Caco-2 (cell line): ENCODE measurements around the gene ULK2. TPM values are rescaled to one million over a fixed set of nuclear protein-coding genes. Genes with fewer than 3 reads are reported as not detected.

Source experiments
- Bru-seq: library from RNA; stranded (reverse); fragments of 400-500 nt; gene quantifications from one replicate; lab custom pipeline; 2021; lab: Mats Ljungman, UMichigan
- BruChase-seq, 2 experiments: library from RNA; stranded (reverse); fragments of 400-500 nt; gene quantifications; one replicate each; lab custom pipeline; 2021; lab: Mats Ljungman, UMichigan
- BruUV-seq: library from RNA; stranded (reverse); fragments of 400-500 nt; replicated peaks from 2 replicates; lab custom pipeline; 2021; lab: Mats Ljungman, UMichigan
- CTCF ChIA-PET: fragments of 300-600 bp; sonication (Branson Sonifier 250); formaldehyde crosslinking; loops from one replicate; lab custom pipeline; 2022; ENCODE audit warnings: antibody characterized with exemption; lab: Charles Lee
- POLR2A ChIA-PET: fragments of 300-600 bp; sonication (Branson Sonifier 250); formaldehyde crosslinking; loops from one replicate; lab custom pipeline; 2022; ENCODE audit warnings: antibody characterized with exemption; lab: Charles Lee
- DNase-seq, 2 experiments: peaks; one replicate each; pipeline versions ENCODE4 v3.0.0 to v3.0.0-alpha.2; 2020 to 2022
- H3K27me3 ChIP-seq: replicated peaks from 2 replicates; pipeline ENCODE4 v1.6.0; 2011; ENCODE audit warnings: low read length; ENCODE audit not compliant: control insufficient read depth, insufficient read depth
- H3K36me3 ChIP-seq: 2 replicates; pipeline ENCODE4 v1.5.1; 2011; ENCODE audit warnings: low read length; ENCODE audit not compliant: control insufficient read depth, insufficient read depth
- H3K4me1 ChIP-seq: fragments of 250-450 bp; sonication (Bioruptor Pico); 2 replicates; pipeline ENCODE4 v1.5.1; 2020; ENCODE audit warnings: mild to moderate bottlenecking
- H3K4me3 ChIP-seq: 2 replicates; pipeline ENCODE4 v1.5.1; 2011; ENCODE audit warnings: low read depth, mild to moderate bottlenecking, control low read depth, low read length
- H3K9me3 ChIP-seq: fragments of 250-450 bp; sonication (Bioruptor Pico); 2 replicates; pipeline ENCODE4 v1.5.1; 2020; ENCODE audit warnings: mild to moderate bottlenecking, moderate library complexity
- H3K27ac Mint-ChIP-seq: one replicate; pipeline ENCODE4 v1.8.0; 2022; ENCODE audit warnings: mixed read lengths; ENCODE audit not compliant: unreplicated experiment
- H3K27me3 Mint-ChIP-seq: one replicate; pipeline ENCODE4 v1.8.0; 2022; ENCODE audit warnings: mixed read lengths; ENCODE audit not compliant: insufficient read depth, unreplicated experiment
- H3K36me3 Mint-ChIP-seq: one replicate; pipeline ENCODE4 v1.8.0; 2022; ENCODE audit warnings: mild to moderate bottlenecking, mixed read lengths; ENCODE audit not compliant: insufficient read depth, unreplicated experiment
- H3K4me1 Mint-ChIP-seq: one replicate; pipeline ENCODE4 v1.8.0; 2022; ENCODE audit warnings: low read depth, mixed read lengths; ENCODE audit not compliant: unreplicated experiment
- H3K4me3 Mint-ChIP-seq: one replicate; pipeline ENCODE4 v1.8.0; 2022; ENCODE audit warnings: mild to moderate bottlenecking, moderate library complexity, mixed read lengths; ENCODE audit not compliant: unreplicated experiment
- H3K9me3 Mint-ChIP-seq: one replicate; pipeline ENCODE4 v1.8.0; 2022; ENCODE audit warnings: mixed read lengths; ENCODE audit not compliant: unreplicated experiment
- CTCF ChIP-seq, 2 experiments: fragments of 200-600 bp in 1 of 2; IDR thresholded peaks; 1 replicate in 1 of 2; 2 replicates in 1 of 2; pipeline versions ENCODE4 v1.5.1 to v1.8.0; 2011 to 2022; ENCODE audit warnings: antibody characterized with exemption in 1 of 2, control low read depth in 1 of 2, inconsistent platforms in 1 of 2, low read depth in 1 of 2, low read length in 1 of 2, mild to moderate bottlenecking in 1 of 2, moderate library complexity in 1 of 2; ENCODE audit not compliant: insufficient read depth in 1 of 2, severe bottlenecking in 1 of 2, unreplicated experiment in 1 of 2
- intact Hi-C: fragments of 100-400 bp; cut with micrococcal nuclease; formaldehyde crosslinking; loops from one replicate; pipeline ENCODE4 v1.10.0; 2022; ENCODE audit not compliant: unreplicated experiment
- long read RNA-seq: library from polyadenylated mRNA; stranded (forward); transcript quantifications from one replicate; pipeline ENCODE4 v2.0.0, GENCODE V29; 2022
- total RNA-seq: library from RNA; stranded (reverse); gene quantifications from 2 replicates; pipeline ENCODE4 v1.2.3, GENCODE V29; 2022

Gene ULK2
- 7.5 and 9.2 TPM in 2 replicates for total RNA-seq
- percentile 47 among the genes with signal in this experiment for Bru-seq, nascent RNA
- BruChase-seq, experiment 1, labeled RNA remaining after a 2-hour chase, result percentile 48 among the genes with signal in this experiment
- percentile 50 among the genes with signal in this experiment for BruChase-seq, experiment 2, labeled RNA remaining after a 6-hour chase
- long read RNA-seq, full-length matches to known transcripts, result 1 of 4 reads
- long read RNA-seq, partial matches to known transcripts, result 1 of 4 reads
- long read RNA-seq, other reads (novel, unspliced or antisense), result 2 of 4 reads

- H3K36me3 Mint-ChIP-seq, result no peaks in the 10 kb centered on the region
- POLR2A ChIA-PET, result no interaction called here
- Histone ChIP-seq H3K36me3 (no peaks in the 10 kb centered on the region), H3K4me1 (peaks cover 12% of the 10 kb centered on the region), H3K27me3 (no peaks in the 10 kb centered on the region), H3K9me3 (no peaks in the 10 kb centered on the region), H3K4me3 (peak within 1 kb of the TSS; percentile 80)
- no peaks in the 10 kb centered on the region for H3K27me3 Mint-ChIP-seq
- peak; percentile 47 to 66 for DNase-seq
- no peaks in the 10 kb centered on the region for H3K4me1 Mint-ChIP-seq
- CTCF ChIA-PET, result interaction anchor here (0.6 kb wide), 2 partner anchors 16 to 32 kb away, joined by 3 to 6 read pairs; no protein-coding TSS in a partner anchor
- peak within 1 kb of the TSS; percentile 61 for H3K27ac Mint-ChIP-seq
- intact Hi-C loops, result no loop called here
- H3K9me3 Mint-ChIP-seq, result no peaks in the 10 kb centered on the region
- TF ChIP-seq CTCF (IDR thresholded peaks at IDR 0.05; ENCODE audit: insufficient read depth in 1 of 2, low read depth in 1 of 2, low read length in 1 of 2, severe bottlenecking in 1 of 2, unreplicated experiment in 1 of 2), result peak in 1 of 2 experiments; percentile 3
- no TSS peak for BruUV-seq
- H3K4me3 Mint-ChIP-seq, result peak within 1 kb of the TSS; percentile 80
Measured at GRCh38 chr17:19867329-19868078, at the start of gene ULK2. Gene ULK2 (minus strand): TSS chr17:19867936. CDS start chr17:19867417, 519 bp downstream.

- POLR2A ChIA-PET, result no interaction called here
- Histone ChIP-seq H3K9me3 (no peaks in the 10 kb centered on the region), H3K4me3 (no peak overlapping the region), H3K4me1 (no peaks in the 10 kb centered on the region), H3K27me3 (no peaks in the 10 kb centered on the region), H3K36me3 (no peaks in the 10 kb centered on the region; the same call in 1 of the 2 replicates)
- Mint-ChIP-seq H3K9me3 (no peaks in the 10 kb centered on the region), H3K27ac (no peak overlapping the region), H3K4me3 (no peak overlapping the region), H3K36me3 (peaks cover 71% of the 10 kb centered on the region), H3K27me3 (no peaks in the 10 kb centered on the region), H3K4me1 (no peaks in the 10 kb centered on the region)
- CTCF ChIA-PET, result no interaction called here
- no peak for DNase-seq
- BruUV-seq, result no TSS peak
- intact Hi-C loops, result no loop called here
- no peak for TF ChIP-seq CTCF (IDR thresholded peaks at IDR 0.05; ENCODE audit: insufficient read depth in 1 of 2, low read depth in 1 of 2, low read length in 1 of 2, severe bottlenecking in 1 of 2, unreplicated experiment in 1 of 2)
Measured at GRCh38 chr17:19915245-19915978, 47.7 kb upstream of the ULK2 start.

GRCh38 chr17:19911033-19911432, 43.3 kb upstream of the ULK2 start:
- H3K36me3 Mint-ChIP-seq, result peaks cover 79% of the 10 kb centered on the region
- CTCF ChIA-PET, result no interaction called here
- BruUV-seq, result no TSS peak
- H3K4me1 Mint-ChIP-seq, result peaks cover 6% of the 10 kb centered on the region
- no peaks in the 10 kb centered on the region for H3K9me3 Mint-ChIP-seq
- no peak for TF ChIP-seq CTCF (IDR thresholded peaks at IDR 0.05; ENCODE audit: insufficient read depth in 1 of 2, low read depth in 1 of 2, low read length in 1 of 2, severe bottlenecking in 1 of 2, unreplicated experiment in 1 of 2)
- H3K27me3 Mint-ChIP-seq, result no peaks in the 10 kb centered on the region
- intact Hi-C loops, result no loop called here
- POLR2A ChIA-PET, result no interaction called here
- peak overlapping the region; percentile 0 for H3K27ac Mint-ChIP-seq
- Histone ChIP-seq H3K4me3 (no peak overlapping the region), H3K9me3 (no peaks in the 10 kb centered on the region), H3K36me3 (peaks cover 2% of the 10 kb centered on the region), H3K4me1 (no peaks in the 10 kb centered on the region), H3K27me3 (no peaks in the 10 kb centered on the region)
- H3K4me3 Mint-ChIP-seq, result no peak overlapping the region
- DNase-seq, result no peak
